ENCODE measurements around the gene PTX4.

The PTX4 gene

DNA sequence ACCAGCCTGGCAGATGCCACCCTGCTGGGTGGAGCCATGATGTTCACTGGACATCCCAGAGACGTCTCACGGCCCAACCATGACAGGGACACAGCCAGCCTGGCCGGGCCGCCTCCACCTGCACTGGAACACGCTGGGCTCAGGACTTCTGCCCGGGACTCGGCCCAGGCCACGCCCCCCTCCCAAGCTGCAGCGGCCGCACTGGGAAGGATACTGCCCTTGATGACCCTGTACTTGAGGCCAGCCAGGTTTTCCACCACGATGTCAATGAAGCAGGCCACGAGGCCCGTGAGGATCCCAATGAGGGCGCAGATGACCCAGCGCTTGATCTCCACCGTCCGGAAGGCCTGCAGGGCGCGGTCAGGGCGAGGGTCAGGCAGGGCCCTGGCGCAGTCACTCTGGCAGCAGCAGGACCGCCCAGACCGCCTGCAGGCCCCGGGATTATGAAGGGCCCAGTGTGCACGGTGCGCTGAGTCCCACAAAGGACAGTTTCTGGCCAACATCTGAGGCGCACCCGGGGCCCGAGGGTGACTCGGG, 28.1 kb downstream of the PTX4 start:
- Histone ChIP-seq H3K36me3 (ENCODE audit: insufficient read depth, low read length) (peaks cover 67% of the 10 kb centered on the region), H3K9me3 (ENCODE audit: insufficient read depth, low read length, severe bottlenecking) (no peaks in the 10 kb centered on the region), H3K4me3 (ENCODE audit: low read depth in 1 of 2, low read length in 2 of 2) (no peak overlapping the region), H3K4me1 (ENCODE audit: insufficient read depth, low read length) (no peaks in the 10 kb centered on the region), H2AFZ (ENCODE audit: low read depth, low read length) (no peak overlapping the region), H3K27me3 (ENCODE audit: insufficient read depth, low read length, poor library complexity) (no peaks in the 10 kb centered on the region), H3K4me2 (ENCODE audit: insufficient read depth, low read length) (no peak overlapping the region), H4K20me1 (ENCODE audit: insufficient read depth, low read length) (peaks cover 16% of the 10 kb centered on the region), H3K79me2 (ENCODE audit: insufficient read depth, low read length) (peaks cover 16% of the 10 kb centered on the region; the same call in 1 of the 2 replicates), H3K27ac (ENCODE audit: low read length) (no peak overlapping the region), H3K9ac (ENCODE audit: low read depth, low read length) (no peak overlapping the region)
- TF ChIP-seq, protein P1, sequence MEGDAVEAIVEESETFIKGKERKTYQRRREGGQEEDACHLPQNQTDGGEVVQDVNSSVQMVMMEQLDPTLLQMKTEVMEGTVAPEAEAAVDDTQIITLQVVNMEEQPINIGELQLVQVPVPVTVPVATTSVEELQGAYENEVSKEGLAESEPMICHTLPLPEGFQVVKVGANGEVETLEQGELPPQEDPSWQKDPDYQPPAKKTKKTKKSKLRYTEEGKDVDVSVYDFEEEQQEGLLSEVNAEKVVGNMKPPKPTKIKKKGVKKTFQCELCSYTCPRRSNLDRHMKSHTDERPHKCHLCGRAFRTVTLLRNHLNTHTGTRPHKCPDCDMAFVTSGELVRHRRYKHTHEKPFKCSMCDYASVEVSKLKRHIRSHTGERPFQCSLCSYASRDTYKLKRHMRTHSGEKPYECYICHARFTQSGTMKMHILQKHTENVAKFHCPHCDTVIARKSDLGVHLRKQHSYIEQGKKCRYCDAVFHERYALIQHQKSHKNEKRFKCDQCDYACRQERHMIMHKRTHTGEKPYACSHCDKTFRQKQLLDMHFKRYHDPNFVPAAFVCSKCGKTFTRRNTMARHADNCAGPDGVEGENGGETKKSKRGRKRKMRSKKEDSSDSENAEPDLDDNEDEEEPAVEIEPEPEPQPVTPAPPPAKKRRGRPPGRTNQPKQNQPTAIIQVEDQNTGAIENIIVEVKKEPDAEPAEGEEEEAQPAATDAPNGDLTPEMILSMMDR (IDR thresholded peaks at IDR 0.05; ENCODE audit: borderline replicate concordance, extremely low read depth, low read length, poor library complexity, severe bottlenecking), result no peak
- ATAC-seq (ENCODE audit: insufficient read depth, low read depth) (no peak), DNase-seq (no peak)

DNA sequence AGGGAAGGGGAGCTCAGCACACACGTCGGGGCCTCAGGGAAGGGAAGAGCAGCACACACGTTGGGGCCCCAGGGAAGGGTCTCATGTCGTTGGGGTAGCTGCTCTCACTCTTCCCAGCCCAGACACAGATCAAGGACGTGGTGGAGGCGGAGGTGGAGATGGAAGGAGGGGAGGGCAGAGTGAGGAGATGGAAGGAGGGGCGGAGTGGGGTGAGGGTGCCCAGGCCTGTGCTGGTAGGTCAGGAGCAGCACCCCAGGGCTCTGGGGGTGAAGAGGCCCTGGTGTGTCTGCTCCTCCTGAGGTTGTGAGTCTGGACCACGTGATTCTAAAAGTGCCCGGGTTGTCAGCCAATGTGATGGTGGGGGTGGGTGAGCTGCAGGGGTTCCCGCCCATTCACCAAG, 28.8 kb downstream of the PTX4 start:
- Histone ChIP-seq H3K9ac (ENCODE audit: low read depth, low read length) (no peak overlapping the region), H3K4me3 (ENCODE audit: low read depth in 1 of 2, low read length in 2 of 2) (no peak overlapping the region), H3K9me3 (ENCODE audit: insufficient read depth, low read length, severe bottlenecking) (no peaks in the 10 kb centered on the region), H3K27ac (ENCODE audit: low read length) (no peak overlapping the region), H4K20me1 (ENCODE audit: insufficient read depth, low read length) (peaks cover 12% of the 10 kb centered on the region), H3K36me3 (ENCODE audit: insufficient read depth, low read length) (peaks cover 70% of the 10 kb centered on the region), H3K27me3 (ENCODE audit: insufficient read depth, low read length, poor library complexity) (no peaks in the 10 kb centered on the region), H2AFZ (ENCODE audit: low read depth, low read length) (no peak overlapping the region), H3K4me1 (ENCODE audit: insufficient read depth, low read length) (no peaks in the 10 kb centered on the region), H3K4me2 (ENCODE audit: insufficient read depth, low read length) (no peak overlapping the region), H3K79me2 (ENCODE audit: insufficient read depth, low read length) (peaks cover 9% of the 10 kb centered on the region; the same call in 1 of the 2 replicates)
- DNase-seq (no peak), ATAC-seq (ENCODE audit: insufficient read depth, low read depth) (no peak)
- TF ChIP-seq EZH2 (IDR thresholded peaks at IDR 0.05; ENCODE audit: borderline replicate concordance, low read depth, low read length, severe bottlenecking), result no peak
- TF ChIP-seq, protein P1 (IDR thresholded peaks at IDR 0.05; ENCODE audit: borderline replicate concordance, extremely low read depth, low read length, poor library complexity, severe bottlenecking), result no peak

DNA sequence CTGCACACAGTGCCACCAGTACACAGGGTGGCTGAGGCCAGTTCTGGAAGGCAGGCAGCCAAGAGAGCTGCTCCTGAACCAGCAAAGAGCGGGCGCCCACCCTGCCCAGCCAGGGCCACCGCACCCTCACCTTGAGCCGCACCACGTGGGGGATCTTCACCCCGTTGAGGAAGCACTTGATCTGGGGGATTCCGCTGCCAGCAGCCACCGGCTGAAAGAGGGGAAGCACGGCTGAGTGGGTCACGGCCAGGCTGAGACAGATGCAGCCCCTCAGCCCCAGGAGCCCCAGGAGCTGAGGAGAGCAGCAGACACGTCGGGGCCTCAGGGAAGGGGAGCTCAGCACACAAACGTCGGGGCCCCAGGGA, 29.8 kb downstream of the PTX4 start:
- Histone ChIP-seq H3K27ac (ENCODE audit: low read length) (no peak overlapping the region), H3K9ac (ENCODE audit: low read depth, low read length) (no peak overlapping the region), H3K4me3 (ENCODE audit: low read depth in 1 of 2, low read length in 2 of 2) (no peak overlapping the region), H3K27me3 (ENCODE audit: insufficient read depth, low read length, poor library complexity) (no peaks in the 10 kb centered on the region), H3K4me1 (ENCODE audit: insufficient read depth, low read length) (no peaks in the 10 kb centered on the region), H4K20me1 (ENCODE audit: insufficient read depth, low read length) (peaks cover 5% of the 10 kb centered on the region), H3K79me2 (ENCODE audit: insufficient read depth, low read length) (peaks cover 5% of the 10 kb centered on the region; the same call in 1 of the 2 replicates), H2AFZ (ENCODE audit: low read depth, low read length) (no peak overlapping the region), H3K9me3 (ENCODE audit: insufficient read depth, low read length, severe bottlenecking) (no peaks in the 10 kb centered on the region), H3K36me3 (ENCODE audit: insufficient read depth, low read length) (peaks cover 70% of the 10 kb centered on the region), H3K4me2 (ENCODE audit: insufficient read depth, low read length) (no peak overlapping the region)
- ATAC-seq (ENCODE audit: insufficient read depth, low read depth) (no peak), DNase-seq (no peak)
- TF ChIP-seq, protein P1 (IDR thresholded peaks at IDR 0.05; ENCODE audit: borderline replicate concordance, extremely low read depth, low read length, poor library complexity, severe bottlenecking), result no peak
- no peak for TF ChIP-seq EZH2 (IDR thresholded peaks at IDR 0.05; ENCODE audit: borderline replicate concordance, low read depth, low read length, severe bottlenecking)

Data from DND-41 (cell line).